ENCODE data around the gene PABPC4L. TPM values are rescaled to one million over a fixed set of nuclear protein-coding genes. Genes with fewer than 3 reads are reported as not detected.
"Not testable (repeated sequence)": the region's sequence is repeated elsewhere in the genome, so short reads cannot be mapped to it uniquely, and the experiment has no call there.

PABPC4L gene
- total RNA-seq = 0.89 TPM
- long read RNA-seq, partial matches to known transcripts = 0 of 1 reads
- long read RNA-seq, other reads (novel, unspliced or antisense) = 1 of 1 reads

DNA sequence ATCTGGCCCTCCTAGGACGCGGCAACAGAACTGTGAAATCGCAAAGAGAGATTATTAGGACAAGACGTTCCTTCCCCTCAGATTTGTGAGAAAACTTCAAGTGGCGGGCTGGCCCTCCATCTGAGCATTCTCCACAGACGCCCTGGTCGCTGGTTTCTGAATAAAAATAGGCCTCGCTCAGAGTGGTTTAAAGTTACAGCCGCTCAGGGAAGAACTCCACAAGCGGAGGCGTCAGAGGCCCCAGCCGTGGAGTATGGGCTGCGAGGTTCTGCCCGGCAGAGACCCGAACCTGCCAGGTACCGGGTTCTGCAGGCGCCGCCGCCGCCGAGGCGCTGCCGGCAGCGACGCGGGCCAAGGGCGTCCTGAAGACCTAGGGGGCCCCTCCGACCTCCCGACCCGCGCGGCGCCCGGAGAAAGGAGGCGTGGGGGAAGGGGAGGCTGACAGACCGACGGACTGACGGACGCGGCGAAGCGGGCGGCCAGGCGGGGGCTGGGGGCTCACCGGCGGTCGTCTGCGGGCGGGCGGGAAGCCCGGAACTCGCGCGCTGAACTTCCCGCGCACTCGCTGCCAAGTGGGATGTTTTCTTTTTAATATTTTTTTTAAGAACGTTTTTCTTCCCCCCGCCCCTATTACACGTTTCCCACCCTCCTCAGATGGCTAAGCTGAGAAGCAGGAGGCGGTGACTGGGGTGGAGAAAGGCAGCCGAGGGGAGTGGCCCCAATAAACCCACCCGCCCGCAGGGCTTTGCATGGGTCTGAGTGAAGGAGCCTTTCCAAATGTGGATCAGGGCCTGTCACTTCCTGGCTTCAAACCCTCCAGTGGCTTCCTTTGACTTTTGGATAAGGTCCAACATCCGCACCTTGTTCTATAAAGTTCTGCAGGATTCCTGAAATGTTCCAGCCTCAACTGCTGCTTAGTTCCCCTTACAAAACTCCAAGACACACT lies at the start of gene PABPC4L:
PABPC4L (minus strand) TSS at position 574 of the 946 bp plus-strand sequence. CDS start 770 bp downstream, outside the sequence.
- intact Hi-C loops (cut with DNase I) = no loop called here
- peak; percentile 78 for DNase-seq (ENCODE audit: low spot score)

DNA sequence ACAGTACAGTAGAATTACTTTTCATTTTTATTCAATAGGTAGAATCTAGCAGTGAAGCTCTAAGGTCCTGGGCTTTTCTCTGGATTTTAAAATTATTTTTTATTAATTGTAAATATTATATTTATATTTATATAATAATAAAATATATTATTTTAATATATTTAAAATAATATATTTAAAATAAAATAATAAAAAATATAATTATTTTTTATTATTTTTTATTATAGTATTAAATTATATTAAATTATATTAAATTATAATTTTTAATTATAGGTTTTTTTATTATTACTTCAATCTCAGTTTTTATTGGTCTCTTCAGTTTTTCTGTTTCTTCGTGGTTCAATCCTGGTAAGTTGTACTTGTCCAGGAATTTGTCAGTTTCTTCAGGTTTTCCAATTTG lies 49.7 kb upstream of the PABPC4L start:
- no peak for DNase-seq (ENCODE audit: low spot score)
- intact Hi-C loops (cut with DNase I) = no loop called here

- intact Hi-C loops (cut with DNase I) = no loop called here
- no peak for DNase-seq (ENCODE audit: low spot score)
These were observed 42.4 kb upstream of the PABPC4L start for GRCh38 chr4:134243742-134244713.

- intact Hi-C loops (cut with DNase I) = no loop called here
- DNase-seq (ENCODE audit: low spot score) = no peak
These were observed 17.5 kb upstream of the PABPC4L start for GRCh38 chr4:134219043-134219442.

GRCh38 chr4:134216411-134216810 lies 14.8 kb upstream of the PABPC4L start:
- intact Hi-C loops (cut with DNase I) = no loop called here
- no peak for DNase-seq (ENCODE audit: low spot score)

DNA sequence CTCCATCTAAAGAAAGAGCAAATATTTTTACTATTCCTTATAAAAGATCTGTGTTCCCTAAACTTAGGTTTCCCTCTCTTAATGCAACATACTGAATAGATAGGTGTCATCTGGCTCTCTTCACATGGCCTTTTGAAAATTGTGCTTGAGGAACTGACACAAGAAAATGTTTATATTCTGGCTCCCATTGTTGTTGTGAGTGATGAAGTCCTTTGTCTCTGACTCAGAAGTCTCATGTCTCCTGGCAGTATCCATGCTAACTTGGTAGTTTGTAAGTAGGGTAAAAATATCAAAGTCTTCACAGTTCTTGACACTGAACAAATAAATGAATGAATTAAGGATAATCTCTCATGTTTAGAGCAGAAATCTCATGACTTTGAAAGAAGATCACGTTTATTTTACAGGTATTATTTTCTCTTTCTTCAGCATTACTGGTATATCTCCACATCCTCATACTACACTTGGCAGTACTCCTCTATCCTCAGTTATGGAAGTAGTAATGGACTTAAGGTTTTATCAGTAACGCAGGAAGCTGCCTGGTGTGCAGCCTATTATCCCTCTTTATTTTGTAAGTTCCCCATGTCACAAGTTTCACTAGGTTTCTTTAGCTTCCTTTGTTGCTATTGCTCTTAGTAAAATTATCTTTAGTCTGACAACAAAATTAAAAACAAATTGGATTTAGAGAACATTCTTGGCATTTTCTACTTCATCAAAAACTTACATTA lies 14.2 kb upstream of the PABPC4L start:
- intact Hi-C loops (cut with DNase I) = no loop called here
- no peak for DNase-seq (ENCODE audit: low spot score)

GRCh38 chr4:134207955-134208354 lies 6.4 kb upstream of the PABPC4L start:
- DNase-seq (ENCODE audit: low spot score); intact Hi-C loops (cut with DNase I): not testable (repeated sequence)

- intact Hi-C loops (cut with DNase I) = no loop called here
- no peak for DNase-seq (ENCODE audit: low spot score)
These were observed 772 bp upstream of the PABPC4L start for GRCh38 chr4:134202166-134202956.

DNA sequence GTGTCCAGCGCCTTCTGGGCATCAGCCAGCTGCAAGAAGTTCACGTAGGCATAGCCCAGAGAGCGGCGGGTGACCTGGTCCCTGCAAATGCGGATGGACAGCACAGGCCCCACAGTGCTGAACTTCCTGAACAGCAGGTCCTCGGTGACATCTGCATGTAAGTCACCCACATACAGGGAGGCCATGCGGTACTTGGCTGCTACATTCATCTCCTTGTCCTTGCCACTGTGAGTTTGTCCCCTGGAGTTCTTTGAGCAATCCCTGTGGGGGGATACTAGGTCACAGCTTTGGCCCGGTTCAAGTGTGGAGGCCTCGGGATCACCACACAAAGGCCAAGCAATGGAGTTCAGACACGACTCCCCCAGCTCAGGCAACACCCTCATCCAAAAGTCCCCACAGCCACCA lies 776 bp downstream of the PABPC4L start:
- DNase-seq (ENCODE audit: low spot score) = no peak
- intact Hi-C loops (cut with DNase I) = no loop called here

GRCh38 chr4:134189949-134190348 lies 11.6 kb downstream of the PABPC4L start:
- no peak for DNase-seq (ENCODE audit: low spot score)
- intact Hi-C loops (cut with DNase I) = no loop called here

GRCh38 chr4:134189480-134189879 lies 12.1 kb downstream of the PABPC4L start:
- no peak for DNase-seq (ENCODE audit: low spot score)
- intact Hi-C loops (cut with DNase I) = no loop called here

DNA sequence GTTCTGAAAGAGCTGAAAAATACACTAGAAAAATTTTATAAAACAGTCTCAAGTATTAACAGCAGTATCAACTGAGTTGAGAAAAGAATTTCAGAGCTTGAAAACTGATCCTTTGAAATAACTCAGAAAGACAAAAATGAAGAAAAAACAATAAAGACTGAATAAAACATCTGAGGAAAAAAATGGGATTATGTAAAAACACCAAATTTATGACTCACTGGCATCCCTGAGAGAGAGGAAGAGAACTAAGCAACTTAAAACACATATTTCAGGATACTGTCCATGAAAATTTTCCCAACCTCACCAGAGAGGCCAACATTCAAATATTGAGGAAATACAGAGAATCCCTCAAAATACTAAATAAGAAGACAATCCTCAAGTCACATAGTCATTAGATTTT lies 22.9 kb downstream of the PABPC4L start:
- intact Hi-C loops (cut with DNase I) = no loop called here
- no peak for DNase-seq (ENCODE audit: low spot score)

GRCh38 chr4:134174271-134174670 lies 27.3 kb downstream of the PABPC4L start:
- intact Hi-C loops (cut with DNase I) = no loop called here
- no peak for DNase-seq (ENCODE audit: low spot score)

DNA sequence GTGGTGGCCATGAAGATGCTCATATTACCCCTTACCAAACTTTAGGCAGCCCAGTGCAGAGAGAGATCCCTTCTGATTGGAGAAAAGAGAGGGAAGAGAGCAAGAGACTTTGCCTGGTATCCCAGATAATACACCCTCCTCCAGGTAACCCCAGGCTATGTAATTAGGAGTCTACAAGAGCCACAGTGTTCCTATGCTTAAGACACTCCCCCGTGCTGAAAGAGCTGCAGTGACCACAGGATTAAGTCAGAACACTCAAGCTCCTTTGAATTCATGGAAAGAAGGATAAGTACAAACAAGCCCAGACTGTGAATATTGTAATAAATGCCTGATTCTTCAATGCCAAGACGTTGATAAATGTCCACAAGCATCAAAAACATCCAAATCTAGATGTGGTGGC lies 41.4 kb downstream of the PABPC4L start:
- intact Hi-C loops (cut with DNase I) = no loop called here
- no peak for DNase-seq (ENCODE audit: low spot score)

DNA sequence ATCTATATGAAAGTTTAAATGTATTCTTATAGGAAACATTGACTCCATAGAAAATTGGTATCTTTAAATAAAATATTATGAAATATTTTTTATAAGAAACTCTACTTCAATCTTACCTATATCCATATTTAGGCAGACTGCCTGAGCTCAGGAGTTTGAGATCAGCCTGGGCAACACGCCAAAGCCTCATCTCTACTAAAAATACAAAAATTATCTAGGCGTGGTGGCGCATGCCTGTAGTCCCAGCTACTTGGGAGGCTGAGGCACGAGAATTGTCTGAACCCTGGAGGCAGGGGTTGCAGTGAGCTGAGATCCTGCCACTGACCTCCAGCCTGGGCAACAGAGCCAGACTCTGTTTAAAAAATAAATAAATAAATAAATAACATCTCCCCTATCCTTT lies 47.5 kb downstream of the PABPC4L start:
- no peak for DNase-seq (ENCODE audit: low spot score)
- intact Hi-C loops (cut with DNase I) = no loop called here

- no peak for DNase-seq (ENCODE audit: low spot score)
These were observed 53.6 kb downstream of the PABPC4L start for GRCh38 chr4:134147941-134148340.

More at GRCh38 chr4:134147941-134148340, 53.6 kb downstream of the PABPC4L start:
- intact Hi-C loops (cut with DNase I) = no loop called here

Measured in cardiac septum (tissue), 1 donor.